ENCODE results near the gene LNX2. TPM values are rescaled to one million over a fixed set of nuclear protein-coding genes. Genes with fewer than 3 reads are reported as not detected.
"Not testable (repeated sequence)": the region's sequence is repeated elsewhere in the genome, so short reads cannot be mapped to it uniquely, and the experiment has no call there.

LNX2 gene
- total RNA-seq, 1 donor from 2014 or later: 9.2 TPM

DNA sequence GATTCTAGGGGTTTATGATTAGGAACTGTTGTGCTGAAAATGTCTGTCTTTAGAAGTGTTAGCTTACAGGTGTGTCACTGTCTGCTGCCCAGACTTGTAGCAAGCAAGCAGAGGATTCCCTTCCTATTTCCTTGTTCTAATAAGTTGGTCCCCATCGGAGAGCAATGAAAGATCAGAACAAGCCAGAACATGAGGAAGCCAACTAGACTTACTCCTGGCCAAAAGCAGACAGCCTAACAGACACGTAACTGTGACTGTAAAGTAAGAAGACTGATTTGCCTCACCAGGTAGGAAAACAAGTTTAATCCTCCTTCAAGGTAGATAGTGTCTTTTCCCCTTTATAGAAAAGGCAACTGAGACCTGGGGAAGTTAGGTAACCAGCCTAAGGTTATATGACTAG lies 13.9 kb upstream of the LNX2 start:
- peaks cover 4% of the 10 kb centered on the region for H3K36me3 Mint-ChIP-seq (ENCODE audit: low read depth)
- no peaks in the 10 kb centered on the region for H3K27me3 Mint-ChIP-seq (ENCODE audit: low read depth)
- peaks cover 26% of the 10 kb centered on the region for H3K4me1 Mint-ChIP-seq (ENCODE audit: low read depth)
- no peak for DNase-seq (ENCODE audit: low spot score)
- H3K4me3 Mint-ChIP-seq (ENCODE audit: unreplicated experiment): no peak overlapping the region
- TF ChIP-seq, protein P1, sequence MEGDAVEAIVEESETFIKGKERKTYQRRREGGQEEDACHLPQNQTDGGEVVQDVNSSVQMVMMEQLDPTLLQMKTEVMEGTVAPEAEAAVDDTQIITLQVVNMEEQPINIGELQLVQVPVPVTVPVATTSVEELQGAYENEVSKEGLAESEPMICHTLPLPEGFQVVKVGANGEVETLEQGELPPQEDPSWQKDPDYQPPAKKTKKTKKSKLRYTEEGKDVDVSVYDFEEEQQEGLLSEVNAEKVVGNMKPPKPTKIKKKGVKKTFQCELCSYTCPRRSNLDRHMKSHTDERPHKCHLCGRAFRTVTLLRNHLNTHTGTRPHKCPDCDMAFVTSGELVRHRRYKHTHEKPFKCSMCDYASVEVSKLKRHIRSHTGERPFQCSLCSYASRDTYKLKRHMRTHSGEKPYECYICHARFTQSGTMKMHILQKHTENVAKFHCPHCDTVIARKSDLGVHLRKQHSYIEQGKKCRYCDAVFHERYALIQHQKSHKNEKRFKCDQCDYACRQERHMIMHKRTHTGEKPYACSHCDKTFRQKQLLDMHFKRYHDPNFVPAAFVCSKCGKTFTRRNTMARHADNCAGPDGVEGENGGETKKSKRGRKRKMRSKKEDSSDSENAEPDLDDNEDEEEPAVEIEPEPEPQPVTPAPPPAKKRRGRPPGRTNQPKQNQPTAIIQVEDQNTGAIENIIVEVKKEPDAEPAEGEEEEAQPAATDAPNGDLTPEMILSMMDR (IDR thresholded peaks at IDR 0.05): no peak
- H3K27ac Mint-ChIP-seq (ENCODE audit: unreplicated experiment): no peak overlapping the region
- H3K9me3 Mint-ChIP-seq (ENCODE audit: low read depth): no peaks in the 10 kb centered on the region

GRCh38 chr13:27632648-27633047 lies 12.3 kb upstream of the LNX2 start:
- Mint-ChIP-seq H3K36me3 (ENCODE audit: low read depth) (peaks cover 7% of the 10 kb centered on the region), H3K27me3 (ENCODE audit: low read depth) (no peaks in the 10 kb centered on the region), H3K4me3 (ENCODE audit: unreplicated experiment) (no peak overlapping the region), H3K9me3 (ENCODE audit: low read depth) (no peaks in the 10 kb centered on the region), H3K27ac (ENCODE audit: unreplicated experiment) (no peak overlapping the region), H3K4me1 (ENCODE audit: low read depth) (peaks cover 12% of the 10 kb centered on the region)
- DNase-seq (ENCODE audit: low spot score): no peak
- TF ChIP-seq, protein P1 (IDR thresholded peaks at IDR 0.05): no peak

- Mint-ChIP-seq H3K27ac (ENCODE audit: unreplicated experiment) (no peak overlapping the region), H3K36me3 (ENCODE audit: low read depth) (peaks cover 7% of the 10 kb centered on the region), H3K9me3 (ENCODE audit: low read depth) (no peaks in the 10 kb centered on the region), H3K27me3 (ENCODE audit: low read depth) (no peaks in the 10 kb centered on the region), H3K4me3 (ENCODE audit: unreplicated experiment) (no peak overlapping the region), H3K4me1 (ENCODE audit: low read depth) (peaks cover 12% of the 10 kb centered on the region)
- TF ChIP-seq, protein P1 (IDR thresholded peaks at IDR 0.05): no peak
- no peak for DNase-seq (ENCODE audit: low spot score)
Measured at GRCh38 chr13:27632214-27632613, 11.9 kb upstream of the LNX2 start.

DNA sequence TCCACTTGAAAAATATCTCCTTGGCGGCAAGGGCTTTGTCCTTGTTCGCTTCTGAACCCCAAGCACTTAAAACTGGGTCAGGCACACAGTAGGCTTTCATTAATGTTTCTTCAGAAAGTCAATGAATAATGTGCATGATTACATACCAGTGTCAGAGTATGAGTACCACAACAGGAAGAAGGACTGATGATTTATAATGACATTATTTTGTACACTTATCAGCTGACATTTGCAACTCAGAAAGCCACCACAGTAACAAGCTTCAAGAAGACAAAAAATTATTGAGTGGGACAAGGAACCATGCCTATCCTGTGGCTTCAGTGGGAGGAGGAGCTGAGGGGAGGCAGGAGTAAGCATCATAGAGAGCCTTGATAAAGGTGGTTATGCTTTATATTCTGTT lies 11.3 kb upstream of the LNX2 start:
- TF ChIP-seq, protein P1 (IDR thresholded peaks at IDR 0.05): no peak
- no peaks in the 10 kb centered on the region for H3K9me3 Mint-ChIP-seq (ENCODE audit: low read depth)

DNA sequence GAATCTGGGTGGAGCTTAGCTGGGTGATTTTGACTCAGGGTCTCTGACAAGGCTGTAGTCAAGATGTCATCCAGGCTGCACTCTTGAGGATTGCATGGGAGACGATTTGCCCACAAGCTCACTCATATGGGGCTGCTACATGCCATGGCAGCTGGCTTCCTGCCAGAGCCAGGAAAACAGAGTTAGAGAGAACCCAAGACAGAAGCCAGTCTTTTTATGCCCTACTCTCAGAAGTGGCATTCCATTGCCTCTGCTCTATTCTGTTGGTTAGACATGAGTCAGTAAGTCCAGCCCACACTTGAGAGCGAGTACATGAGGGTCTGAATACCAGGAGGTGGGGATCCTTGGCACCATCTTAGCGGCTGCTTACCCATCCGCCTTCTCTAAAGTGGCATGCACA lies 10.8 kb upstream of the LNX2 start:
- Mint-ChIP-seq H3K4me3 (ENCODE audit: unreplicated experiment) (no peak overlapping the region), H3K27ac (ENCODE audit: unreplicated experiment) (no peak overlapping the region), H3K36me3 (ENCODE audit: low read depth) (peaks cover 7% of the 10 kb centered on the region), H3K9me3 (ENCODE audit: low read depth) (no peaks in the 10 kb centered on the region), H3K4me1 (ENCODE audit: low read depth) (peaks cover 3% of the 10 kb centered on the region), H3K27me3 (ENCODE audit: low read depth) (no peaks in the 10 kb centered on the region)
- TF ChIP-seq, protein P1 (IDR thresholded peaks at IDR 0.05): no peak
- DNase-seq (ENCODE audit: low spot score): no peak

More for the DNA sequence above, 11.3 kb upstream of the LNX2 start:
- H3K4me3 Mint-ChIP-seq (ENCODE audit: unreplicated experiment): no peak overlapping the region
- DNase-seq (ENCODE audit: low spot score): no peak
- no peaks in the 10 kb centered on the region for H3K27me3 Mint-ChIP-seq (ENCODE audit: low read depth)
- H3K36me3 Mint-ChIP-seq (ENCODE audit: low read depth): peaks cover 7% of the 10 kb centered on the region
- H3K27ac Mint-ChIP-seq (ENCODE audit: unreplicated experiment): no peak overlapping the region
- H3K4me1 Mint-ChIP-seq (ENCODE audit: low read depth): peaks cover 6% of the 10 kb centered on the region

GRCh38 chr13:27628766-27629165 lies 8.4 kb upstream of the LNX2 start:
- H3K36me3 Mint-ChIP-seq (ENCODE audit: low read depth); H3K27me3 Mint-ChIP-seq (ENCODE audit: low read depth); H3K9me3 Mint-ChIP-seq (ENCODE audit: low read depth); DNase-seq (ENCODE audit: low spot score); H3K27ac Mint-ChIP-seq (ENCODE audit: unreplicated experiment); H3K4me3 Mint-ChIP-seq (ENCODE audit: unreplicated experiment); H3K4me1 Mint-ChIP-seq (ENCODE audit: low read depth): not testable (repeated sequence)
